Measurements from ENCODE around the gene ZNF512B. TPM values are rescaled to one million over a fixed set of nuclear protein-coding genes. Genes with fewer than 3 reads are reported as not detected.

ZNF512B gene
- total and polyA plus RNA-seq, 7 donors, result 3.3 to 14.4 (median 10.0) TPM

GRCh38 chr20:63929071-63929470, 40.7 kb downstream of the ZNF512B start:
- Histone ChIP-seq H3K27ac (no peak overlapping the region), H3K9me3 (no peaks in the 10 kb centered on the region), H3K36me3 (ENCODE audit: insufficient read depth in 1 of 2, low read depth in 1 of 2) (peaks cover 12 to 56% of the 10 kb centered on the region in 2 donors), H3K4me1 (peaks cover 11% of the 10 kb centered on the region), H3K4me3 (no peak overlapping the region), H3K27me3 (ENCODE audit: insufficient read depth in 3 of 3, low read length in 2 of 3) (no peaks in the 10 kb centered on the region)
- ATAC-seq, result no peak
- DNase-seq, result no peak
- no peak for TF ChIP-seq CTCF (IDR thresholded peaks at IDR 0.05)
- WGBS, 3 donors, result 96 to 97% (median 97%) methylated on average over 26 of the region's 26 CpGs
- intact Hi-C loops (cut with DNase I), result no loop called here

GRCh38 chr20:63926298-63926697, 43.4 kb downstream of the ZNF512B start:
- ATAC-seq (no peak), DNase-seq (no peak)
- H3K4me3 ChIP-seq, result no peak overlapping the region
- peaks cover 11% of the 10 kb centered on the region for H3K4me1 ChIP-seq
- intact Hi-C loops (cut with DNase I), result no loop called here
- H3K36me3 ChIP-seq (ENCODE audit: insufficient read depth in 1 of 2, low read depth in 1 of 2), result peaks cover 12 to 41% of the 10 kb centered on the region in 2 donors
- 77 to 85% (median 78%) methylated on average over 8 of the region's 8 CpGs for WGBS, 3 donors
- no peaks in the 10 kb centered on the region for H3K27me3 ChIP-seq (ENCODE audit: insufficient read depth in 3 of 3, low read length in 2 of 3)
- H3K9me3 ChIP-seq, result no peaks in the 10 kb centered on the region
- H3K27ac ChIP-seq, result no peak overlapping the region
- TF ChIP-seq CTCF (IDR thresholded peaks at IDR 0.05), result no peak

GRCh38 chr20:63924241-63924640, 45.5 kb downstream of the ZNF512B start:
- no peak overlapping the region for H3K27ac ChIP-seq
- WGBS, 3 donors, result 71 to 84% (median 80%) methylated on average over 9 of the region's 9 CpGs
- no peaks in the 10 kb centered on the region for H3K27me3 ChIP-seq (ENCODE audit: insufficient read depth in 3 of 3, low read length in 2 of 3)
- H3K4me3 ChIP-seq, result no peak overlapping the region
- peaks cover 11% of the 10 kb centered on the region for H3K4me1 ChIP-seq
- no peak for DNase-seq
- TF ChIP-seq CTCF (IDR thresholded peaks at IDR 0.05), result no peak
- peaks cover 2 to 30% of the 10 kb centered on the region in 2 donors for H3K36me3 ChIP-seq (ENCODE audit: insufficient read depth in 1 of 2, low read depth in 1 of 2)
- no peaks in the 10 kb centered on the region for H3K9me3 ChIP-seq
- intact Hi-C loops (cut with DNase I), result no loop called here
- no peak for ATAC-seq

GRCh38 chr20:63923651-63924050, 46.1 kb downstream of the ZNF512B start:
- Histone ChIP-seq H3K9me3 (no peaks in the 10 kb centered on the region), H3K36me3 (ENCODE audit: insufficient read depth in 1 of 2, low read depth in 1 of 2) (peaks cover 2 to 27% of the 10 kb centered on the region in 2 donors), H3K4me3 (no peak overlapping the region), H3K27me3 (ENCODE audit: insufficient read depth in 3 of 3, low read length in 2 of 3) (no peaks in the 10 kb centered on the region), H3K4me1 (peaks cover 11% of the 10 kb centered on the region), H3K27ac (no peak overlapping the region)
- DNase-seq, result no peak
- TF ChIP-seq CTCF (IDR thresholded peaks at IDR 0.05), result no peak
- ATAC-seq, result no peak
- intact Hi-C loops (cut with DNase I), result no loop called here
- WGBS, 3 donors, result 75 to 82% (median 77%) methylated on average over 8 of the region's 8 CpGs

- TF ChIP-seq CTCF (IDR thresholded peaks at IDR 0.05), result no peak
- Histone ChIP-seq H3K27me3 (ENCODE audit: insufficient read depth in 3 of 3, low read length in 2 of 3) (no peaks in the 10 kb centered on the region), H3K4me3 (no peak overlapping the region), H3K9me3 (no peaks in the 10 kb centered on the region), H3K36me3 (ENCODE audit: insufficient read depth in 1 of 2, low read depth in 1 of 2) (peaks cover 2 to 21% of the 10 kb centered on the region in 2 donors), H3K4me1 (no peaks in the 10 kb centered on the region), H3K27ac (no peak overlapping the region)
- ATAC-seq (no peak), DNase-seq (no peak)
- intact Hi-C loops (cut with DNase I), result no loop called here
- 94 to 96% (median 94%) methylated on average over 18 to 23 of the region's 23 CpGs for WGBS, 3 donors
Measured at GRCh38 chr20:63920226-63920625, 49.5 kb downstream of the ZNF512B start.
